ENCODE measurements around the gene CTXND1. TPM values are rescaled to one million over a fixed set of nuclear protein-coding genes. Genes with fewer than 3 reads are reported as not detected.
A peak's percentile ranks its signal among the peaks of the same experiment; 100 is the strongest.

The CTXND1 gene
- total RNA-seq, 2 experiments from 2014 or later, result not detected

- H4K20me1 ChIP-seq (ENCODE audit: insufficient read depth, low read length), result no peaks in the 10 kb centered on the region
- DNase-seq (ENCODE audit: low spot score), result peak; percentile 58
- no peaks in the 10 kb centered on the region for H3K79me2 ChIP-seq (ENCODE audit: insufficient read depth, low read depth, low read length)
- H3K4me3 ChIP-seq (ENCODE audit: low read depth, low read length, poor library complexity, severe bottlenecking), result peak within 1 kb of the TSS; percentile 73
- H3K4me2 ChIP-seq (ENCODE audit: low read length), result peak within 1 kb of the TSS; percentile 99
- H3K36me3 ChIP-seq (ENCODE audit: insufficient read depth, low read length), result no peaks in the 10 kb centered on the region
- peaks cover 14% of the 10 kb centered on the region for H3K4me1 ChIP-seq (ENCODE audit: insufficient read depth, low read length, poor library complexity, severe bottlenecking)
- no peaks in the 10 kb centered on the region for H3K9me2 ChIP-seq (ENCODE audit: insufficient read depth, low read length)
- TF ChIP-seq CTCF (conservative IDR thresholded peaks at IDR 0.05; ENCODE audit: low read length) (no peak), EZH2phosphoT487 (IDR thresholded peaks at IDR 0.05; ENCODE audit: borderline replicate concordance, low read depth, low read length) (no peak)
- ChIA-PET POLR2A (interaction anchor here (1.2 kb wide), 1 partner anchor 7 kb away, joined by 5 read pairs; no protein-coding TSS in a partner anchor), CTCF (ENCODE audit: unreplicated experiment) (interaction anchor here (0.6 to 0.7 kb wide), 2 partner anchors 39 to 1979 kb away, joined by 3 to 5 read pairs; no protein-coding TSS in a partner anchor)
- BruUV-seq (replicated peaks), result TSS peak; percentile 69
- no peak within 1 kb of the TSS for H3K27ac ChIP-seq (ENCODE audit: low read depth, low read length, poor library complexity, severe bottlenecking)
- H3K9me3 ChIP-seq (ENCODE audit: low read length), result no peaks in the 10 kb centered on the region
- peak within 1 kb of the TSS; percentile 99 for H2AFZ ChIP-seq (ENCODE audit: low read length)
- intact Hi-C loops (cut with micrococcal nuclease; ENCODE audit: unreplicated experiment), result loop anchor here (2.0 to 10.0 kb wide), 3 partner anchors 94 to 258 kb away; partner anchors contain the start of genes MTHFS and ZFAND6
Measured at GRCh38 chr15:80152896-80153876, 98.8 kb downstream of the CTXND1 start, which contains the start of gene FAH. FAH (plus strand) TSS chr15:80152999; CDS start chr15:80153055, 56 bp downstream.

- Histone ChIP-seq H2AFZ (ENCODE audit: low read length) (peak overlapping the region; percentile 99), H3K9me3 (ENCODE audit: low read length) (no peaks in the 10 kb centered on the region), H4K20me1 (ENCODE audit: insufficient read depth, low read length) (no peaks in the 10 kb centered on the region), H3K27ac (ENCODE audit: low read depth, low read length, poor library complexity, severe bottlenecking) (no peak overlapping the region), H3K4me3 (ENCODE audit: low read depth, low read length, poor library complexity, severe bottlenecking) (peak overlapping the region; percentile 73), H3K9me2 (ENCODE audit: insufficient read depth, low read length) (no peaks in the 10 kb centered on the region), H3K4me2 (ENCODE audit: low read length) (peak overlapping the region; percentile 99), H3K79me2 (ENCODE audit: insufficient read depth, low read depth, low read length) (no peaks in the 10 kb centered on the region), H3K4me1 (ENCODE audit: insufficient read depth, low read length, poor library complexity, severe bottlenecking) (peaks cover 14% of the 10 kb centered on the region), H3K36me3 (ENCODE audit: insufficient read depth, low read length) (no peaks in the 10 kb centered on the region)
- peak; percentile 91 for DNase-seq (ENCODE audit: low spot score)
- BruUV-seq (replicated peaks), result no TSS peak
- intact Hi-C loops (cut with micrococcal nuclease; ENCODE audit: unreplicated experiment), result loop anchor here (2.0 to 10.0 kb wide), 3 partner anchors 94 to 258 kb away; partner anchors contain the start of genes MTHFS and ZFAND6
- TF ChIP-seq EZH2phosphoT487 (IDR thresholded peaks at IDR 0.05; ENCODE audit: borderline replicate concordance, low read depth, low read length) (no peak), CTCF (conservative IDR thresholded peaks at IDR 0.05; ENCODE audit: low read length) (no peak)
- ChIA-PET CTCF (ENCODE audit: unreplicated experiment) (interaction anchor here (0.6 to 0.7 kb wide), 2 partner anchors 39 to 175 kb away, joined by 5 read pairs; no protein-coding TSS in a partner anchor), POLR2A (interaction anchor here (0.5 to 1.8 kb wide), 4 partner anchors 8 to 131 kb away, joined by 3 to 5 read pairs (median 4); no protein-coding TSS in a partner anchor)
Measured at GRCh38 chr15:80152180-80152895, 99.7 kb downstream of the CTXND1 start.

Data from OCI-LY7 (cell line).